ENCODE data around the gene NR4A2. TPM values are rescaled to one million over a fixed set of nuclear protein-coding genes. Genes with fewer than 3 reads are reported as not detected.

Gene NR4A2
- polyA plus RNA-seq, 1 donor (not counting 4 experiments of a cell fraction or from before 2014, with no cell fraction given): 4.5 TPM

GRCh38 chr2:156310773-156311172 lies 21.7 kb downstream of the NR4A2 start:
- Histone ChIP-seq H4K20me1 (ENCODE audit: control insufficient read depth, extremely low read depth, insufficient read depth, low read length) (no peaks in the 10 kb centered on the region), H3K27me3 (ENCODE audit: control insufficient read depth, extremely low read depth, insufficient read depth, low read length) (no peaks in the 10 kb centered on the region), H3K27ac (ENCODE audit: control insufficient read depth, insufficient read depth, low read length) (no peak overlapping the region), H3K79me2 (ENCODE audit: control insufficient read depth, insufficient read depth, low read length) (no peaks in the 10 kb centered on the region), H3K4me3 (ENCODE audit: control insufficient read depth in 2 of 3, extremely low read depth in 1 of 3, insufficient read depth in 2 of 3, low read depth in 1 of 3, low read length in 3 of 3) (no peak overlapping the region), H3K9ac (ENCODE audit: control insufficient read depth, extremely low read depth, insufficient read depth, low read length) (no peak overlapping the region), H3K4me2 (ENCODE audit: control insufficient read depth, extremely low read depth, insufficient read depth, low read depth, low read length) (no peak overlapping the region), H3K9me3 (ENCODE audit: control insufficient read depth, low read depth, low read length) (no peaks in the 10 kb centered on the region), H3K36me3 (ENCODE audit: control insufficient read depth in 2 of 2, extremely low read depth in 1 of 2, insufficient read depth in 2 of 2, low read length in 2 of 2) (no peaks in the 10 kb centered on the region), H2AFZ (ENCODE audit: control insufficient read depth, low read length) (no peak overlapping the region), H3K4me1 (ENCODE audit: control insufficient read depth, extremely low read depth, insufficient read depth, low read length) (no peaks in the 10 kb centered on the region), H3K9me1 (ENCODE audit: control insufficient read depth, extremely low read depth, insufficient read depth, low read length) (no peaks in the 10 kb centered on the region)
- TF ChIP-seq EZH2 (IDR thresholded peaks at IDR 0.05; ENCODE audit: low read length): no peak
- no peak for TF ChIP-seq CTCF (optimal IDR thresholded peaks at IDR 0.05 in 1 of 3, IDR thresholded peaks at IDR 0.05 in 1 of 3, conservative IDR thresholded peaks at IDR 0.05 in 1 of 3; ENCODE audit: extremely low read depth in 1 of 3, insufficient read depth in 2 of 3, low read length in 3 of 3)
- no peak for DNase-seq (ENCODE audit: low read depth, low spot score)
- no peak for FAIRE-seq
- dilution Hi-C loops (cut with MboI; ENCODE audit: extremely low pct_ligation_motif_present, low sequenced_read_pairs): no loop called here

GRCh38 chr2:156309917-156310316 lies 22.6 kb downstream of the NR4A2 start:
- H3K27me3 ChIP-seq (ENCODE audit: control insufficient read depth, extremely low read depth, insufficient read depth, low read length): no peaks in the 10 kb centered on the region
- H2AFZ ChIP-seq (ENCODE audit: control insufficient read depth, low read length): no peak overlapping the region
- no peaks in the 10 kb centered on the region for H3K9me1 ChIP-seq (ENCODE audit: control insufficient read depth, extremely low read depth, insufficient read depth, low read length)
- TF ChIP-seq EZH2 (IDR thresholded peaks at IDR 0.05; ENCODE audit: low read length) (no peak), CTCF (optimal IDR thresholded peaks at IDR 0.05 in 1 of 3, IDR thresholded peaks at IDR 0.05 in 1 of 3, conservative IDR thresholded peaks at IDR 0.05 in 1 of 3; ENCODE audit: extremely low read depth in 1 of 3, insufficient read depth in 2 of 3, low read length in 3 of 3) (no peak)
- H3K4me2 ChIP-seq (ENCODE audit: control insufficient read depth, extremely low read depth, insufficient read depth, low read depth, low read length): no peak overlapping the region
- H3K36me3 ChIP-seq (ENCODE audit: control insufficient read depth in 2 of 2, extremely low read depth in 1 of 2, insufficient read depth in 2 of 2, low read length in 2 of 2): no peaks in the 10 kb centered on the region
- dilution Hi-C loops (cut with MboI; ENCODE audit: extremely low pct_ligation_motif_present, low sequenced_read_pairs): no loop called here
- H3K9ac ChIP-seq (ENCODE audit: control insufficient read depth, extremely low read depth, insufficient read depth, low read length): no peak overlapping the region
- no peaks in the 10 kb centered on the region for H3K4me1 ChIP-seq (ENCODE audit: control insufficient read depth, extremely low read depth, insufficient read depth, low read length)
- no peak overlapping the region for H3K27ac ChIP-seq (ENCODE audit: control insufficient read depth, insufficient read depth, low read length)
- no peak for FAIRE-seq
- no peaks in the 10 kb centered on the region for H4K20me1 ChIP-seq (ENCODE audit: control insufficient read depth, extremely low read depth, insufficient read depth, low read length)
- H3K4me3 ChIP-seq (ENCODE audit: control insufficient read depth in 2 of 3, extremely low read depth in 1 of 3, insufficient read depth in 2 of 3, low read depth in 1 of 3, low read length in 3 of 3): no peak overlapping the region
- H3K79me2 ChIP-seq (ENCODE audit: control insufficient read depth, insufficient read depth, low read length): no peaks in the 10 kb centered on the region
- DNase-seq (ENCODE audit: low read depth, low spot score): no peak
- H3K9me3 ChIP-seq (ENCODE audit: control insufficient read depth, low read depth, low read length): no peaks in the 10 kb centered on the region

All from keratinocyte (primary cell).